ENCODE measurements around the gene TRABD2B.

The TRABD2B gene

DNA sequence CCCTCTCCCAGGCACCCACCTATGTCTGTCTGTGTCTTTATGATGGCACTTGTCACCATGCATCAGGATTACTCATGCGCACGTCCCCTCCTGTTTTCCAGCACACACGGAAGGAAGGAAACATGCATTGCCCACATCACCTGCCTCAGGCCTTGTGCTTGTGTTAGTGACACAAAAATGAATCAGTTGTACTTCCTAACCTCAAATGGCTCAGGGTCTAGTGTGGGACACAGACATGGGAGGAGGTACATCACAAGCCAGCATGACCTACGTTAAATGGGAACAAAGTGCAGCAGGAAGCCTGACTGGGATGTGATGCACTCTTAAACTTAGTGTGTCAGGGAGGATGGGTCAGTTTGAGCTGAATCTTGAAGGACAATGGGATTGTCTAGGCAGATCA, 126.7 kb downstream of the TRABD2B start:
- TF ChIP-seq EZH2 (IDR thresholded peaks at IDR 0.05; ENCODE audit: borderline replicate concordance, low read depth, low read length, severe bottlenecking): no peak
- TF ChIP-seq CTCF (IDR thresholded peaks at IDR 0.05; ENCODE audit: borderline replicate concordance, extremely low read depth, low read length, poor library complexity, severe bottlenecking): no peak
- H3K4me1 ChIP-seq (ENCODE audit: insufficient read depth, low read length): no peaks in the 10 kb centered on the region
- no peaks in the 10 kb centered on the region for H3K79me2 ChIP-seq (ENCODE audit: insufficient read depth, low read length)
- no peaks in the 10 kb centered on the region for H3K27me3 ChIP-seq (ENCODE audit: insufficient read depth, low read length, poor library complexity)
- H3K4me3 ChIP-seq (ENCODE audit: low read depth in 1 of 2, low read length in 2 of 2): no peak overlapping the region
- no peak overlapping the region for H2AFZ ChIP-seq (ENCODE audit: low read depth, low read length)
- no peaks in the 10 kb centered on the region for H3K36me3 ChIP-seq (ENCODE audit: insufficient read depth, low read length)
- ATAC-seq (ENCODE audit: insufficient read depth, low read depth) (no peak), DNase-seq (no peak)
- H4K20me1 ChIP-seq (ENCODE audit: insufficient read depth, low read length): no peaks in the 10 kb centered on the region
- H3K27ac ChIP-seq (ENCODE audit: low read length): no peak overlapping the region
- H3K4me2 ChIP-seq (ENCODE audit: insufficient read depth, low read length): no peak overlapping the region
- no peak overlapping the region for H3K9ac ChIP-seq (ENCODE audit: low read depth, low read length)
- H3K9me3 ChIP-seq (ENCODE audit: insufficient read depth, low read length, severe bottlenecking): no peaks in the 10 kb centered on the region

DNA sequence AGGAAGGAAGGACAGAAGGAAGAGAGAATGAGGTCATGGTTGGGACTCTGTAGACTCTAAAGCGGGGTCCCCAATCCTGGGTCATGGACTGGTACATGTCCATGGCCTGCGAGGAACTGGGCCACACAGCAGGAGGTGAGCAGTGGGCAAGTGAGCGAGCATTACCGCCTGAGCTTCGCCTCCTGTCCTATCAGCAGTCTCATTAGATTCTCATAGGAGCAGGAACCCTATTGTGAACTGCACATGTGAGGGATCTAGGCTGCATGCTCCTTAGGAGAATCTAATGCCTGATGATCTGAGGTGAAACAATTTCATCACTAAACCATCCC, 128.9 kb downstream of the TRABD2B start:
- Histone ChIP-seq H3K4me2 (ENCODE audit: insufficient read depth, low read length) (no peak overlapping the region), H3K27me3 (ENCODE audit: insufficient read depth, low read length, poor library complexity) (no peaks in the 10 kb centered on the region), H3K9me3 (ENCODE audit: insufficient read depth, low read length, severe bottlenecking) (no peaks in the 10 kb centered on the region), H4K20me1 (ENCODE audit: insufficient read depth, low read length) (no peaks in the 10 kb centered on the region), H3K79me2 (ENCODE audit: insufficient read depth, low read length) (no peaks in the 10 kb centered on the region), H3K27ac (ENCODE audit: low read length) (no peak overlapping the region), H3K36me3 (ENCODE audit: insufficient read depth, low read length) (no peaks in the 10 kb centered on the region), H3K4me3 (ENCODE audit: low read depth in 1 of 2, low read length in 2 of 2) (no peak overlapping the region), H3K4me1 (ENCODE audit: insufficient read depth, low read length) (no peaks in the 10 kb centered on the region), H3K9ac (ENCODE audit: low read depth, low read length) (no peak overlapping the region), H2AFZ (ENCODE audit: low read depth, low read length) (no peak overlapping the region)
- TF ChIP-seq EZH2 (IDR thresholded peaks at IDR 0.05; ENCODE audit: borderline replicate concordance, low read depth, low read length, severe bottlenecking): no peak
- no peak for TF ChIP-seq CTCF (IDR thresholded peaks at IDR 0.05; ENCODE audit: borderline replicate concordance, extremely low read depth, low read length, poor library complexity, severe bottlenecking)
- ATAC-seq (ENCODE audit: insufficient read depth, low read depth) (no peak), DNase-seq (no peak)

DNA sequence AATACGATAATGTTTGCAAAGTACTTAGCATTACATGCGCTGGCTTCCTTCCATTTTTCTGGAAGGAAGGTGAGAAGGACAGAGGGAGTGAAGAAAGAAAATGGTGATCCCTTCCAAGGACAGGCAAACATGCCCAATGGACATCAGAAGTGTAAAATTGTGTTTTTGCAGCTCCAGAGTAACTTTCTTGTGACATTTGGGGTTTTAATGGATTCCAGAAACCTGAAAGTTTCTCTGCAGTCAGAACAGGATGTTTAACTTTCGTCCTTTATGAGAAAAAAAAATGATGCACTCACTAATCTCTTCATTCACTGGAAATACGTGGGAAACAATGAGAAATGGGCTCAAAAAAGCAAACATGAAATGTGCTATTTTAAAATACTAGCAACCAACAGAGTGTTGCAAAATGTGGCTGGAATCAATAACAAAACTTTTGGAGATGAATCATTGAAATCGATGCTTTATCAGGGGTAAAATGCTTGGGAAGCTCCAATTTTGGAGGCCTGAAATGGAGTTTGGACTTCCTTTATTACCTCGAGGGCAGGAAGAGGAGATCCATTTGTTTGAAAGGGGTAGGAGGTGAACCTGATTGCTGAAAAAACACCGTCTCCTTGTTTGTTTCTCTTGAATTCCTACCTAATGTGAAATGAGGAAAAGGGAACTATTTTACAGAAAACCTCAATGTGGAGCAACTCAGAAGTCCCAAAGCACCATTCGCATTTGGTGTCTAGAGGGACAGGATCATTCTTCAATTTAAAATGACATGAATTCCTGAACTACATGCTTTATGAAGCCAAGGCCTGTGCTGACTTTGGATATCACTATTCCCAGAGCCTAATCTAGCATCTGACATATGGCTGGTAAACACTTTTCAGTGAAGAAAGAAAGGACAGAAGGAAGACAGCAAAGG, 129.5 kb downstream of the TRABD2B start:
- no peaks in the 10 kb centered on the region for H4K20me1 ChIP-seq (ENCODE audit: insufficient read depth, low read length)
- TF ChIP-seq EZH2 (IDR thresholded peaks at IDR 0.05; ENCODE audit: borderline replicate concordance, low read depth, low read length, severe bottlenecking) (no peak), CTCF (IDR thresholded peaks at IDR 0.05; ENCODE audit: borderline replicate concordance, extremely low read depth, low read length, poor library complexity, severe bottlenecking) (no peak)
- no peak for DNase-seq
- H3K4me2 ChIP-seq (ENCODE audit: insufficient read depth, low read length): no peak overlapping the region
- no peaks in the 10 kb centered on the region for H3K79me2 ChIP-seq (ENCODE audit: insufficient read depth, low read length)
- no peaks in the 10 kb centered on the region for H3K9me3 ChIP-seq (ENCODE audit: insufficient read depth, low read length, severe bottlenecking)
- no peak overlapping the region for H3K27ac ChIP-seq (ENCODE audit: low read length)
- H3K4me1 ChIP-seq (ENCODE audit: insufficient read depth, low read length): no peaks in the 10 kb centered on the region
- no peak overlapping the region for H3K9ac ChIP-seq (ENCODE audit: low read depth, low read length)
- H3K36me3 ChIP-seq (ENCODE audit: insufficient read depth, low read length): no peaks in the 10 kb centered on the region
- H2AFZ ChIP-seq (ENCODE audit: low read depth, low read length): no peak overlapping the region
- no peak for ATAC-seq (ENCODE audit: insufficient read depth, low read depth)
- H3K27me3 ChIP-seq (ENCODE audit: insufficient read depth, low read length, poor library complexity): no peaks in the 10 kb centered on the region
- no peak overlapping the region for H3K4me3 ChIP-seq (ENCODE audit: low read depth in 1 of 2, low read length in 2 of 2)

Data from DND-41 (cell line).